ENCODE data around the gene MAP2K3. TPM values are rescaled to one million over a fixed set of nuclear protein-coding genes. Genes with fewer than 3 reads are reported as not detected.
"Not testable (repeated sequence)": the region's sequence is repeated elsewhere in the genome, so short reads cannot be mapped to it uniquely, and the experiment has no call there.

MAP2K3 gene
- polyA plus RNA-seq, 1 donor (not counting 4 experiments of a cell fraction or from before 2014, with no cell fraction given) = 22.4 TPM

- H3K27me3 ChIP-seq (ENCODE audit: control insufficient read depth, extremely low read depth, insufficient read depth, low read length); H3K9me1 ChIP-seq (ENCODE audit: control insufficient read depth, extremely low read depth, insufficient read depth, low read length); FAIRE-seq; H3K4me1 ChIP-seq (ENCODE audit: control insufficient read depth, extremely low read depth, insufficient read depth, low read length); H3K4me2 ChIP-seq (ENCODE audit: control insufficient read depth, extremely low read depth, insufficient read depth, low read depth, low read length); H3K79me2 ChIP-seq (ENCODE audit: control insufficient read depth, insufficient read depth, low read length); dilution Hi-C loops (cut with MboI; ENCODE audit: extremely low pct_ligation_motif_present, low sequenced_read_pairs); H3K9ac ChIP-seq (ENCODE audit: control insufficient read depth, extremely low read depth, insufficient read depth, low read length); H3K9me3 ChIP-seq (ENCODE audit: control insufficient read depth, low read depth, low read length); H3K27ac ChIP-seq (ENCODE audit: control insufficient read depth, insufficient read depth, low read length); DNase-seq (ENCODE audit: low read depth, low spot score); H3K4me3 ChIP-seq (ENCODE audit: control insufficient read depth in 2 of 3, extremely low read depth in 1 of 3, insufficient read depth in 2 of 3, low read depth in 1 of 3, low read length in 3 of 3); H2AFZ ChIP-seq (ENCODE audit: control insufficient read depth, low read length); H4K20me1 ChIP-seq (ENCODE audit: control insufficient read depth, extremely low read depth, insufficient read depth, low read length): not testable (repeated sequence)
- H3K36me3 ChIP-seq (ENCODE audit: control insufficient read depth in 2 of 2, extremely low read depth in 1 of 2, insufficient read depth in 2 of 2, low read length in 2 of 2) = peaks cover 4 to 14% of the 10 kb centered on the region in 2 experiments
Observed at GRCh38 chr17:21314261-21314664, 29.8 kb downstream of the MAP2K3 start.

- FAIRE-seq; H3K9me1 ChIP-seq (ENCODE audit: control insufficient read depth, extremely low read depth, insufficient read depth, low read length); H2AFZ ChIP-seq (ENCODE audit: control insufficient read depth, low read length); H3K4me2 ChIP-seq (ENCODE audit: control insufficient read depth, extremely low read depth, insufficient read depth, low read depth, low read length); H3K4me3 ChIP-seq (ENCODE audit: control insufficient read depth in 2 of 3, extremely low read depth in 1 of 3, insufficient read depth in 2 of 3, low read depth in 1 of 3, low read length in 3 of 3); H3K9me3 ChIP-seq (ENCODE audit: control insufficient read depth, low read depth, low read length); dilution Hi-C loops (cut with MboI; ENCODE audit: extremely low pct_ligation_motif_present, low sequenced_read_pairs); H3K79me2 ChIP-seq (ENCODE audit: control insufficient read depth, insufficient read depth, low read length); H3K9ac ChIP-seq (ENCODE audit: control insufficient read depth, extremely low read depth, insufficient read depth, low read length); H3K27me3 ChIP-seq (ENCODE audit: control insufficient read depth, extremely low read depth, insufficient read depth, low read length); H3K27ac ChIP-seq (ENCODE audit: control insufficient read depth, insufficient read depth, low read length); H4K20me1 ChIP-seq (ENCODE audit: control insufficient read depth, extremely low read depth, insufficient read depth, low read length); DNase-seq (ENCODE audit: low read depth, low spot score); H3K4me1 ChIP-seq (ENCODE audit: control insufficient read depth, extremely low read depth, insufficient read depth, low read length): not testable (repeated sequence)
- H3K36me3 ChIP-seq (ENCODE audit: control insufficient read depth in 2 of 2, extremely low read depth in 1 of 2, insufficient read depth in 2 of 2, low read length in 2 of 2) = peaks cover 4 to 14% of the 10 kb centered on the region in 2 experiments
Observed at GRCh38 chr17:21314701-21315111, 30.2 kb downstream of the MAP2K3 start.

- H3K9me1 ChIP-seq (ENCODE audit: control insufficient read depth, extremely low read depth, insufficient read depth, low read length); FAIRE-seq; dilution Hi-C loops (cut with MboI; ENCODE audit: extremely low pct_ligation_motif_present, low sequenced_read_pairs); H3K4me3 ChIP-seq (ENCODE audit: control insufficient read depth in 2 of 3, extremely low read depth in 1 of 3, insufficient read depth in 2 of 3, low read depth in 1 of 3, low read length in 3 of 3); H4K20me1 ChIP-seq (ENCODE audit: control insufficient read depth, extremely low read depth, insufficient read depth, low read length); H3K4me2 ChIP-seq (ENCODE audit: control insufficient read depth, extremely low read depth, insufficient read depth, low read depth, low read length); H3K9ac ChIP-seq (ENCODE audit: control insufficient read depth, extremely low read depth, insufficient read depth, low read length); H3K9me3 ChIP-seq (ENCODE audit: control insufficient read depth, low read depth, low read length); H3K79me2 ChIP-seq (ENCODE audit: control insufficient read depth, insufficient read depth, low read length); H2AFZ ChIP-seq (ENCODE audit: control insufficient read depth, low read length); DNase-seq (ENCODE audit: low read depth, low spot score); H3K27ac ChIP-seq (ENCODE audit: control insufficient read depth, insufficient read depth, low read length); H3K27me3 ChIP-seq (ENCODE audit: control insufficient read depth, extremely low read depth, insufficient read depth, low read length); H3K4me1 ChIP-seq (ENCODE audit: control insufficient read depth, extremely low read depth, insufficient read depth, low read length); H3K36me3 ChIP-seq (ENCODE audit: control insufficient read depth in 2 of 2, extremely low read depth in 1 of 2, insufficient read depth in 2 of 2, low read length in 2 of 2): not testable (repeated sequence)
Observed at GRCh38 chr17:21315246-21316000, 30.9 kb downstream of the MAP2K3 start.

GRCh38 chr17:21316212-21316886 lies 31.8 kb downstream of the MAP2K3 start:
- H3K27ac ChIP-seq (ENCODE audit: control insufficient read depth, insufficient read depth, low read length); H3K9ac ChIP-seq (ENCODE audit: control insufficient read depth, extremely low read depth, insufficient read depth, low read length); H3K4me2 ChIP-seq (ENCODE audit: control insufficient read depth, extremely low read depth, insufficient read depth, low read depth, low read length); H3K36me3 ChIP-seq (ENCODE audit: control insufficient read depth in 2 of 2, extremely low read depth in 1 of 2, insufficient read depth in 2 of 2, low read length in 2 of 2); H4K20me1 ChIP-seq (ENCODE audit: control insufficient read depth, extremely low read depth, insufficient read depth, low read length); H3K9me3 ChIP-seq (ENCODE audit: control insufficient read depth, low read depth, low read length); H2AFZ ChIP-seq (ENCODE audit: control insufficient read depth, low read length); H3K4me1 ChIP-seq (ENCODE audit: control insufficient read depth, extremely low read depth, insufficient read depth, low read length); H3K79me2 ChIP-seq (ENCODE audit: control insufficient read depth, insufficient read depth, low read length); H3K4me3 ChIP-seq (ENCODE audit: control insufficient read depth in 2 of 3, extremely low read depth in 1 of 3, insufficient read depth in 2 of 3, low read depth in 1 of 3, low read length in 3 of 3); dilution Hi-C loops (cut with MboI; ENCODE audit: extremely low pct_ligation_motif_present, low sequenced_read_pairs); DNase-seq (ENCODE audit: low read depth, low spot score); H3K27me3 ChIP-seq (ENCODE audit: control insufficient read depth, extremely low read depth, insufficient read depth, low read length); H3K9me1 ChIP-seq (ENCODE audit: control insufficient read depth, extremely low read depth, insufficient read depth, low read length); FAIRE-seq: not testable (repeated sequence)
